Lung (tissue), 12 donors: Measurements from ENCODE around the gene HSPBAP1. TPM values are rescaled to one million over a fixed set of nuclear protein-coding genes. Genes with fewer than 3 reads are reported as not detected.
"Not testable (repeated sequence)": the region's sequence is repeated elsewhere in the genome, so short reads cannot be mapped to it uniquely, and the experiment has no call there.

Experiments used
- ATAC-seq: fragments of 200-7000 bp; cut with Tn5 transposase; one replicate; pipeline ENCODE4 v1.9.1; 2020; ENCODE audit warnings: moderate number of reproducible peaks; ENCODE audit not compliant: insufficient read depth, low FRiP score
- DNase-seq, 3 donors: peaks; one replicate each; pipeline ENCODE4 v3.0.0-alpha.2; 2013 to 2017
- H3K27ac ChIP-seq, 2 donors: one replicate each; pipeline ENCODE4 v1.5.1; 2013; ENCODE audit warnings: mild to moderate bottlenecking in 2 of 2, moderate library complexity in 2 of 2, control low read depth in 1 of 2, inconsistent platforms in 1 of 2, low read depth in 1 of 2, low read length in 1 of 2
- H3K27me3 ChIP-seq, 3 donors: one replicate each; pipeline ENCODE4 v1.5.1; 2013; ENCODE audit warnings: low read length in 2 of 3; ENCODE audit not compliant: control insufficient read depth in 3 of 3, insufficient read depth in 3 of 3
- H3K36me3 ChIP-seq, 4 donors: one replicate each; pipeline ENCODE4 v1.5.1; 2013; ENCODE audit warnings: low read length in 4 of 4, mild to moderate bottlenecking in 1 of 4, moderate library complexity in 1 of 4; ENCODE audit not compliant: control insufficient read depth in 4 of 4, insufficient read depth in 4 of 4
- H3K4me1 ChIP-seq, 5 donors: one replicate each; pipeline ENCODE4 v1.5.1; 2013; ENCODE audit warnings: low read length in 5 of 5, mild to moderate bottlenecking in 2 of 5, moderate library complexity in 1 of 5; ENCODE audit not compliant: control insufficient read depth in 5 of 5, insufficient read depth in 5 of 5
- H3K4me3 ChIP-seq: one replicate; pipeline ENCODE4 v1.5.1; 2013; ENCODE audit warnings: mild to moderate bottlenecking, control low read depth, moderate library complexity
- H3K9ac ChIP-seq, 2 donors: one replicate each; pipeline ENCODE4 v1.5.1; 2013; ENCODE audit warnings: low read length in 2 of 2, control low read depth in 1 of 2; ENCODE audit not compliant: insufficient read depth in 1 of 2
- H3K9me3 ChIP-seq, 4 donors: one replicate each; pipeline ENCODE4 v1.5.1; 2013; ENCODE audit warnings: low read length in 3 of 4, mild to moderate bottlenecking in 1 of 4, moderate library complexity in 1 of 4; ENCODE audit not compliant: control insufficient read depth in 4 of 4, insufficient read depth in 3 of 4
- WGBS, 2 donors: extraction: QIAGEN DNeasy Blood & Tissue Kit; methylation state at CpG; one replicate each; pipeline ENCODE4 v1.1.7; 2013; 5-methylcytosine and 5-hydroxymethylcytosine counted together
- polyA plus RNA-seq, 2 donors: library from polyadenylated mRNA; stranded (reverse); fragments of 200-250 nt; gene quantifications; one replicate each; pipeline ENCODE4 v1.2.1, GENCODE V29; 2013
- total RNA-seq, 2 donors: library from RNA; depleted of rRNA in 1 of 2; stranded (reverse); fragments of >200 nt in 1 of 2; gene quantifications; one replicate each; pipeline ENCODE4 v1.2.1, GENCODE V29; 2014 to 2021
- TF ChIP-seq, protein P1 (sequence below): IDR thresholded peaks from 2 replicates; pipeline ENCODE4 v1.5.1; 2012; ENCODE audit warnings: mild to moderate bottlenecking; ENCODE audit errors: control extremely low read depth, extremely low read depth
- donor health status: control.
- donor health status: control.
- donor health status: Bipolar disorder and iron deficiency.
- donor health status: healthy.
- donor health status: DM: yes; HTN: yes; CAD: no.

HSPBAP1 gene
- total and polyA plus RNA-seq, 4 donors: 8.4 to 15.9 (median 11.1) TPM

DNA sequence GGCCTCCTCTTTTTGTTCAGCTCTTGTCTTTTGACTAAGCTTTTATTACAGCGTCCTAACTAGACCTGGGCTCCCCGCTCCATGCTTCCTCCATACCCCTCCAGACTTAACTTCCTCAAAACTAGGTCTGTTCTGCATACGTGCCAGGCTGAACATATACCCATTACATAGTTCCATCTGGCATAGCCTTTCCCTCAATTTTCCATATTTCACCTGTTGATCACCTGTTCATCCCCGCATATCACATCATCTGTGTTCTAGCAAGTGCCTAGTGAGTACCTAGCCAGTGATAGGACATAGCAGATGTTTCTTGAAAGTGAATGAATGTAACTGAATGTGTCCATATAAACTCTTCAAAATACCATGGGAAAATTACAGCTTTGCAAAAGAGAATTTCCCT, 77.0 kb downstream of the HSPBAP1 start:
- WGBS, 2 donors: 84 to 90% methylated on average over 4 of the region's 4 CpGs
- ATAC-seq: no peak
- Histone ChIP-seq H3K27ac (no peak overlapping the region), H3K4me1 (no peaks in the 10 kb centered on the region), H3K4me3 (no peak overlapping the region), H3K9me3 (no peaks in the 10 kb centered on the region), H3K27me3 (no peaks in the 10 kb centered on the region), H3K36me3 (peaks cover 35 to 50% (median 46%) of the 10 kb centered on the region in 4 donors), H3K9ac (no peak overlapping the region)
- TF ChIP-seq, protein P1, sequence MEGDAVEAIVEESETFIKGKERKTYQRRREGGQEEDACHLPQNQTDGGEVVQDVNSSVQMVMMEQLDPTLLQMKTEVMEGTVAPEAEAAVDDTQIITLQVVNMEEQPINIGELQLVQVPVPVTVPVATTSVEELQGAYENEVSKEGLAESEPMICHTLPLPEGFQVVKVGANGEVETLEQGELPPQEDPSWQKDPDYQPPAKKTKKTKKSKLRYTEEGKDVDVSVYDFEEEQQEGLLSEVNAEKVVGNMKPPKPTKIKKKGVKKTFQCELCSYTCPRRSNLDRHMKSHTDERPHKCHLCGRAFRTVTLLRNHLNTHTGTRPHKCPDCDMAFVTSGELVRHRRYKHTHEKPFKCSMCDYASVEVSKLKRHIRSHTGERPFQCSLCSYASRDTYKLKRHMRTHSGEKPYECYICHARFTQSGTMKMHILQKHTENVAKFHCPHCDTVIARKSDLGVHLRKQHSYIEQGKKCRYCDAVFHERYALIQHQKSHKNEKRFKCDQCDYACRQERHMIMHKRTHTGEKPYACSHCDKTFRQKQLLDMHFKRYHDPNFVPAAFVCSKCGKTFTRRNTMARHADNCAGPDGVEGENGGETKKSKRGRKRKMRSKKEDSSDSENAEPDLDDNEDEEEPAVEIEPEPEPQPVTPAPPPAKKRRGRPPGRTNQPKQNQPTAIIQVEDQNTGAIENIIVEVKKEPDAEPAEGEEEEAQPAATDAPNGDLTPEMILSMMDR: no peak
- no peak for DNase-seq

DNA sequence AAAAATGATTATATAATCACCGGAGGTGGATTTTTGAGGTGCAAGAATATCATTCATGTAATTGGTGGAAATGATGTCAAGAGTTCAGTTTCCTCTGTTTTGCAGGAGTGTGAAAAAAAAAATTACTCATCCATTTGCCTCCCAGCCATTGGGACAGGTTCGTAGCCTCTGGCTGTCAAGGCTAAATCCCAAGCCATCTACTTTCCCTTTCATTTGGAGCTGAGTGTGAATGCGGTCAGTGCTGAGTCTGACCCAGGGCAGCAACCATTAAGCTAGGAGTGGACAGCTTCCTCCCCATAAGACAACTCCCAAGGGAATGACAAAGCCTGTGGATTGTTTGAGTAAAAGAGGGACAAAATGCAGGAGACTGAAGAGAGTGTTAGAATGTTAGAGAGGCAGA, 79.4 kb downstream of the HSPBAP1 start:
- DNase-seq (no peak), ATAC-seq (no peak)
- no peak overlapping the region for H3K9ac ChIP-seq
- H3K27ac ChIP-seq: no peak overlapping the region
- no peaks in the 10 kb centered on the region for H3K4me1 ChIP-seq
- WGBS, 2 donors: 84 to 95% methylated on average over 3 of the region's 3 CpGs
- H3K36me3 ChIP-seq: peaks cover 31 to 48% (median 38%) of the 10 kb centered on the region in 4 donors
- TF ChIP-seq, protein P1: no peak
- no peaks in the 10 kb centered on the region for H3K9me3 ChIP-seq
- no peak overlapping the region for H3K4me3 ChIP-seq
- no peaks in the 10 kb centered on the region for H3K27me3 ChIP-seq

DNA sequence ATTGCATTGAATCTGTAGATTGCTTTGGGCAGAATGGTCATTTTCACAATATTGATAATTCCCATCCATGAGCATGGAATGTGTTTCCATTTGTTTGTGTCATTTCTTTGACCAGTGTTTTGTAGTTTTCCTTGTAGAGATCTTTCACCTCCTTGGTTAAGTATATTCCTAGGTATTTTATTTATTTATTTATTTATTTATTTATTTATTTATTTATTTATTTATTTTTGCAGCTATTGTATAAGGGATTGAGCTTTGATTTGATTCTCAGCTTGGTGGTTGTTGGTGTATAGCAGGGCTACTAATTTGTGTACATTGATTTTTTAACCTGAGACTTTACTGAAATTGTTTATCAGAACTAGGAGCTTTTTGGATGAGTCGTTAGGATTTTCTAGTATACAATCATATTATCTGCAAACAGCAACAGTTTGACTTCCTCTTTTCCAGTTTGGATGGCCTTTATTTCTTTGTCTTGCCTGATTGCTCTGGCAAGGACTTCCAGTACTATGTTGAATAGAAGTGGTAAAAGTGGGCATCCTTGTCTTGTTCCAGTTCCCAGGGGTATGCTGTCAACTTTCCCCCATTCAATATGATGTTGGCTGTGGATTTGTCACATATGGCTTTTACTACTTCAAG, 82.9 kb downstream of the HSPBAP1 start:
- H3K9ac ChIP-seq, H3K4me1 ChIP-seq, H3K27ac ChIP-seq, H3K9me3 ChIP-seq, H3K4me3 ChIP-seq, ATAC-seq, DNase-seq, H3K27me3 ChIP-seq: not testable (repeated sequence)
- 92 to 97% methylated on average over 1 of the region's 1 CpG for WGBS, 2 donors
- H3K36me3 ChIP-seq: peaks cover 16 to 32% (median 21%) of the 10 kb centered on the region in 4 donors

DNA sequence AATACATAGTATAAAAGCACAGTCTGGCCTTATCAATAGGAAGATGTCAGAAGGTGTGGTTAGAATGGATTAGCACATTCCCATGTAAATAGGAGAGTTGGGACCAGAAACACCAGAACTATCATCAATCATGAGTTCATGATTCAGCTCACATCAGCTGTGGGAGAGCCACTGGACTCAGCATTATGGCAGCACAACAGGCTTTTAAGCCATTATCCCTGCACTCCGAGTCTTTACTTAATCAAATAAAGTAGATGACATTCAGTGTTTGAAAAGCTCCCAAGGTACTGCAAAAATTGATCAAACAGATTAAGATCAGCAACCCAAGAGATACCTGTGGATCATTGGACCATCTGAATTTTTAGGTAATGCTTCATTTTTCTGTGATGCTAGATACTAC, 88.3 kb downstream of the HSPBAP1 start:
- DNase-seq (no peak), ATAC-seq (no peak)
- WGBS, 2 donors: 95 to 96% methylated on average over 1 of the region's 1 CpG
- H3K4me1 ChIP-seq: peaks cover 0 to 1% (median 0%) of the 10 kb centered on the region in 5 donors
- H3K27ac ChIP-seq: no peak overlapping the region
- H3K9me3 ChIP-seq: peaks cover 0 to 1% (median 0%) of the 10 kb centered on the region in 4 donors
- H3K9ac ChIP-seq: no peak overlapping the region
- TF ChIP-seq, protein P1: no peak
- no peaks in the 10 kb centered on the region for H3K27me3 ChIP-seq
- H3K4me3 ChIP-seq: no peak overlapping the region
- H3K36me3 ChIP-seq: peaks cover 14 to 35% (median 22%) of the 10 kb centered on the region in 4 donors
